A549 (cell line): ENCODE data around the gene CEP85. TPM values are rescaled to one million over a fixed set of nuclear protein-coding genes. Genes with fewer than 3 reads are reported as not detected.
"Not testable (repeated sequence)": the region's sequence is repeated elsewhere in the genome, so short reads cannot be mapped to it uniquely, and the experiment has no call there.

ENCODE experiments used
- ATAC-seq, 2 experiments: fragments of 200-7000 bp in 1 of 2; fragments of >200 bp in 1 of 2; cut with Nextera tagmentation in 1 of 2; cut with Tn5 transposase in 1 of 2; 3 replicates each; pipeline versions ENCODE4 v1.8.0 to v1.9.1; 2018 to 2020; ENCODE audit warnings: mild to moderate bottlenecking in 1 of 2, moderate library complexity in 1 of 2
- CTCF ChIA-PET: fragments of 300-600 bp; sonication (Branson Sonifier 250); formaldehyde crosslinking; extraction: SDS; loops from one replicate; lab custom pipeline; 2021; ENCODE audit warnings: antibody characterized with exemption, inconsistent platforms; lab: Yijun Ruan, JAX
- POLR2A ChIA-PET: fragments of 350-600 bp; formaldehyde crosslinking; extraction: SDS; loops from one replicate; lab custom pipeline; 2021; ENCODE audit warnings: antibody characterized with exemption, inconsistent platforms; lab: Yijun Ruan, JAX
- DNase-seq, 2 experiments: peaks; one replicate each; pipeline versions ENCODE4 v3.0.0 to v3.0.0-alpha.2; 2011 to 2016; ENCODE audit warnings: low read depth in 1 of 2, low spot score in 1 of 2
- FAIRE-seq: peaks from 2 replicates; lab custom pipeline; 2011; peaks lifted over from hg19 to GRCh38; lab: Jason Lieb, UNC
- H3K27ac ChIP-seq, 2 experiments: fragments of >200 bp; sonication (Bioruptor Twin); formaldehyde crosslinking; 3 replicates each; pipeline ENCODE4 v1.5.1; 2016 to 2017
- H3K4me1 ChIP-seq: fragments of >200 bp; sonication (Bioruptor Twin); formaldehyde crosslinking; 3 replicates; pipeline ENCODE4 v1.6.1; 2016
- H3K4me2 ChIP-seq: fragments of >200 bp; sonication (Bioruptor Twin); formaldehyde crosslinking; 3 replicates; pipeline ENCODE4 v1.6.1; 2016
- H3K4me3 ChIP-seq: fragments of >200 bp; sonication (Bioruptor Twin); formaldehyde crosslinking; 3 replicates; pipeline ENCODE4 v1.5.1; 2016
- H3K9me3 ChIP-seq: fragments of >200 bp; sonication (Bioruptor Twin); formaldehyde crosslinking; 3 replicates; pipeline ENCODE4 v1.6.1; 2016
- ATOH8 ChIP-seq: fragments of 250-450 bp; sonication (Bioruptor Pico); IDR thresholded peaks from 2 replicates; pipeline ENCODE4 v1.5.0; 2020; ENCODE audit warnings: low read depth, mild to moderate bottlenecking, moderate library complexity
- BCL3 ChIP-seq: fragments of >200 bp; sonication (Bioruptor Twin); formaldehyde crosslinking; IDR thresholded peaks from 3 replicates; pipeline ENCODE4 v1.6.1; 2016
- BHLHE40 ChIP-seq: IDR thresholded peaks from 2 replicates; pipeline ENCODE4 v1.6.1; 2012; ENCODE audit warnings: low read depth, low read length, inconsistent platforms
- CBX8 ChIP-seq: fragments of 200-600 bp; sonication (generic); IDR thresholded peaks from 2 replicates; pipeline ENCODE4 v1.6.1; 2016
- CTCF ChIP-seq: fragments of >200 bp; sonication (Bioruptor Twin); formaldehyde crosslinking; IDR thresholded peaks from 3 replicates; pipeline ENCODE4 v1.5.1; 2016
- E2F6 ChIP-seq: IDR thresholded peaks from 2 replicates; pipeline ENCODE4 v1.6.1; 2012; ENCODE audit warnings: low read depth, borderline replicate concordance
- EHMT2 ChIP-seq: fragments of 200-600 bp; sonication (generic); IDR thresholded peaks from 2 replicates; pipeline ENCODE4 v1.6.1; 2016; ENCODE audit warnings: antibody characterized with exemption, low read depth, mild to moderate bottlenecking, moderate library complexity
- EP300 ChIP-seq, 2 experiments: fragments of >200 bp; sonication (Bioruptor Twin); formaldehyde crosslinking; IDR thresholded peaks; 2 replicates in 1 of 2; 3 replicates in 1 of 2; pipeline ENCODE4 v1.6.1; 2016 to 2017
- FOSB ChIP-seq: fragments of 250-450 bp; sonication (Bioruptor Pico); IDR thresholded peaks from 2 replicates; pipeline ENCODE4 v1.5.0; 2020; ENCODE audit warnings: mild to moderate bottlenecking, moderate library complexity
- HEYL ChIP-seq: fragments of 250-450 bp; sonication (Bioruptor Pico); IDR thresholded peaks from 2 replicates; pipeline ENCODE4 v1.8.0; 2021; ENCODE audit warnings: mild to moderate bottlenecking, moderate library complexity
- HOXA7 ChIP-seq: fragments of 250-450 bp; sonication (Bioruptor Pico); IDR thresholded peaks from 2 replicates; pipeline ENCODE4 v1.5.0; 2020; ENCODE audit warnings: mild to moderate bottlenecking, moderate library complexity
- HOXB13 ChIP-seq: fragments of 250-450 bp; sonication (Bioruptor Pico); IDR thresholded peaks from 2 replicates; pipeline ENCODE4 v1.5.0; 2020; ENCODE audit warnings: low read depth, mild to moderate bottlenecking, moderate library complexity
- HOXB5 ChIP-seq: fragments of 250-450 bp; sonication (Bioruptor Pico); IDR thresholded peaks from 2 replicates; pipeline ENCODE4 v1.5.0; 2020; ENCODE audit warnings: mild to moderate bottlenecking, moderate library complexity
- MAFK ChIP-seq: fragments of 450-650 bp; IDR thresholded peaks from 2 replicates; pipeline ENCODE4 v1.6.1; 2014; ENCODE audit not compliant: partially characterized antibody
- MAX ChIP-seq: IDR thresholded peaks from 2 replicates; pipeline ENCODE4 v1.6.1; 2012
- MYC ChIP-seq: IDR thresholded peaks from 2 replicates; pipeline ENCODE4 v1.6.1; 2012; ENCODE audit warnings: mild to moderate bottlenecking, inconsistent platforms, low read length, improper control_type of control experiment, borderline replicate concordance
- NPAS2 ChIP-seq: fragments of 250-450 bp; sonication (Bioruptor Pico); IDR thresholded peaks from 2 replicates; pipeline ENCODE4 v1.8.0; 2022; ENCODE audit warnings: mild to moderate bottlenecking, moderate library complexity, borderline replicate concordance
- RAD21 ChIP-seq, 2 experiments: fragments of >200 bp in 1 of 2; sonication (Bioruptor Twin) in 1 of 2; formaldehyde crosslinking in 1 of 2; IDR thresholded peaks in 1 of 2; conservative IDR thresholded peaks in 1 of 2; 2 replicates in 1 of 2; 3 replicates in 1 of 2; pipeline ENCODE4 v1.6.1; 2012 to 2018; ENCODE audit warnings: inconsistent platforms in 1 of 2
- RFX5 ChIP-seq: fragments of 450-650 bp; IDR thresholded peaks from 2 replicates; pipeline ENCODE4 v1.7.1; 2014; ENCODE audit warnings: antibody characterized with exemption, mild to moderate bottlenecking, moderate library complexity
- RNF2 ChIP-seq: fragments of 200-600 bp; sonication (generic); IDR thresholded peaks from 2 replicates; pipeline ENCODE4 v1.6.1; 2016; ENCODE audit warnings: low read depth, mild to moderate bottlenecking, antibody characterized with exemption, moderate library complexity, borderline replicate concordance
- SREBF2 ChIP-seq: fragments of 450-650 bp; IDR thresholded peaks from 2 replicates; pipeline ENCODE4 v1.6.1; 2014; ENCODE audit warnings: mild to moderate bottlenecking, moderate library complexity
- ZFP36 ChIP-seq: fragments of 450-650 bp; IDR thresholded peaks from 2 replicates; pipeline ENCODE4 v1.6.1; 2014; ENCODE audit warnings: borderline replicate concordance; ENCODE audit not compliant: partially characterized antibody
- WGBS: methylation state at CpG from one replicate; pipeline ENCODE4 v1.1.6; 2017; ENCODE audit errors: missing lambda C conversion rate; 5-methylcytosine and 5-hydroxymethylcytosine counted together
- polyA plus RNA-seq, 4 experiments: library from polyadenylated mRNA; depleted of rRNA in 3 of 4; stranded (reverse); fragments of >200 nt; fragmentation: RNase III in 1 of 4; extraction: RNeasy Plus Mini Kit Qiagen cat#74134 plus additional on column Dnase treatment in 1 of 4; gene quantifications; 2 replicates in 3 of 4; 3 replicates in 1 of 4; pipeline ENCODE4 v1.2.3, GENCODE V29; 2011 to 2017

Gene CEP85
- polyA plus RNA-seq, 2 of the 4 experiments (the other 2 are of a cell fraction) = 13.0 to 21.1 TPM

- Histone ChIP-seq H3K4me3 (no peak overlapping the region), H3K4me2 (peak overlapping the region; percentile 96), H3K4me1 (peaks cover 13% of the 10 kb centered on the region), H3K9me3 (no peaks in the 10 kb centered on the region), H3K27ac (peak overlapping the region; percentile 74 to 78; a peak in 5 of 6 replicates)
- no peak for ATAC-seq
- POLR2A ChIA-PET = no interaction called here
- no peak for DNase-seq
- no peak for TF ChIP-seq RAD21 (conservative IDR thresholded peaks at IDR 0.05 in 1 of 2, IDR thresholded peaks at IDR 0.05 in 1 of 2)
- no peak for TF ChIP-seq HOXA7 (CRISPR knock-in tag)
- TF ChIP-seq MYC = no peak
- TF ChIP-seq CBX8 = no peak
- TF ChIP-seq HOXB13 (CRISPR knock-in tag) = no peak
- TF ChIP-seq HEYL (CRISPR knock-in tag) = no peak
- no peak for TF ChIP-seq MAFK
- no peak for TF ChIP-seq EP300 (IDR thresholded peaks at IDR 0.05)
- TF ChIP-seq E2F6 = no peak
- no peak for TF ChIP-seq MAX
- TF ChIP-seq RFX5 = no peak
- TF ChIP-seq CTCF = no peak
- no peak for TF ChIP-seq FOSB (CRISPR knock-in tag)
- no peak for TF ChIP-seq BCL3
- CTCF ChIA-PET = interaction anchor here (1.1 to 6.3 kb wide), 6 partner anchors 11 to 110 kb away, joined by 3 to 37 read pairs (median 6); partner anchors contain the start of gene CD52
- 37% methylated on average over 6 of the region's 6 CpGs for WGBS
- no peak for FAIRE-seq
Measured at GRCh38 chr1:26307363-26307781, 73.4 kb downstream of the CEP85 start.

GRCh38 chr1:26307966-26308899 is 74.2 kb downstream of the CEP85 start:
- FAIRE-seq, DNase-seq, H3K4me1 ChIP-seq, ATAC-seq, H3K27ac ChIP-seq, H3K9me3 ChIP-seq, POLR2A ChIA-PET, H3K4me3 ChIP-seq, H3K4me2 ChIP-seq: not testable (repeated sequence)
- CTCF ChIA-PET = interaction anchor here (0.8 to 6.3 kb wide), 6 partner anchors 11 to 56 kb away, joined by 3 to 37 read pairs (median 6); no protein-coding TSS in a partner anchor
- 82% methylated on average over 21 of the region's 21 CpGs for WGBS

- Histone ChIP-seq H3K4me2 (no peak overlapping the region), H3K4me1 (no peaks in the 10 kb centered on the region), H3K4me3 (no peak overlapping the region), H3K27ac (no peak overlapping the region), H3K9me3 (no peaks in the 10 kb centered on the region)
- no peak for TF ChIP-seq ATOH8 (CRISPR knock-in tag)
- TF ChIP-seq HOXB5 = no peak
- TF ChIP-seq SREBF2 = no peak
- no peak for TF ChIP-seq EHMT2
- TF ChIP-seq CBX8 = no peak
- no peak for TF ChIP-seq BHLHE40
- TF ChIP-seq MYC = no peak
- TF ChIP-seq NPAS2 (CRISPR knock-in tag) = no peak
- no peak for TF ChIP-seq RNF2
- TF ChIP-seq ZFP36 = no peak
- TF ChIP-seq HEYL (CRISPR knock-in tag) = no peak
- no peak for TF ChIP-seq CTCF
- ChIA-PET POLR2A (interaction anchor here (1.1 kb wide), 1 partner anchor 80 kb away, joined by 3 read pairs; the partner anchor contains the start of gene CEP85), CTCF (interaction anchor here (0.7 to 14.3 kb wide), 8 partner anchors 18 to 103 kb away, joined by 3 to 128 read pairs (median 4); partner anchors contain the start of genes CEP85 and SH3BGRL3)
- 73% methylated on average over 5 of the region's 5 CpGs for WGBS
- DNase-seq (no peak), FAIRE-seq (no peak), ATAC-seq (no peak)
Measured at GRCh38 chr1:26314501-26314900, 80.5 kb downstream of the CEP85 start.
